ENCODE results near the gene PPP4R3B. TPM values are rescaled to one million over a fixed set of nuclear protein-coding genes. Genes with fewer than 3 reads are reported as not detected.

The PPP4R3B gene
- total and polyA plus RNA-seq, 2 experiments from 2014 or later = 25.6 to 56.6 TPM

DNA sequence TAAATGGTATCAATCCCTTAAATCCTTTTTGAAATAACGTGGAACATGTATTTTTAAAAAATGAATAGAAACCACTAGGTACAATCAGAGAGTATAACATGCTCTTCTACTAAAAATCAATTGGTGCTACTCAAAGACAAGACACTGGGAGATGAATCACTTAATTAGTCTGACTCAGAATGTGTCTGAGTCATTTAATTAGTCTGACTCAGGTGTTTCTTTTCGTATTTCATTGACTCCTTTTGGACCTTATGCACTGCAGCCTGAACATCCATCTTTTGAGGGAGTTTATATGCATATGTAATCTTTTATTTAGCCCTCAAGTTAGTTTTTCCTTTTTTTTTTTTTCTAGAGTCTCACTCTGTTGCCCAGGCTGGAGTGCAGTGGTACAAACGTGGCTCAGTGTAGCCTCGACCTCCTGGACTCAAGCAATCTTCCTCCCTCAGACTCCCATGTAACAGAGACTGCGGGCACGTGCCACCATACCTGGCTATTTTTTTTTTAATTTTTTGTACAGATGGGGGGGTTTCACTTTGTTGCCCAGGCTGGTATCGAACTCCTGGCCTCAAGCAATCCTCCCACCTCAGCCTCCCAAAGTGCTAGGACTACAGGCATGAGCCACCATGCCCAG lies 26.5 kb downstream of the PPP4R3B start:
- no peak overlapping the region for H3K4me2 ChIP-seq
- no peaks in the 10 kb centered on the region for H3K4me1 ChIP-seq (ENCODE audit: insufficient read depth)
- ATAC-seq = no peak
- no peak overlapping the region for H3K27ac ChIP-seq (ENCODE audit: low read depth)
- no peak for TF ChIP-seq EZH2 (IDR thresholded peaks at IDR 0.05; ENCODE audit: low read depth, unreplicated experiment)
- no peak for TF ChIP-seq ZNF331 (CRISPR knock-in tag; IDR thresholded peaks at IDR 0.05; ENCODE audit: low read depth)
- TF ChIP-seq STAT1 (IDR thresholded peaks at IDR 0.05; ENCODE audit: unreplicated experiment) = no peak
- TF ChIP-seq, protein P1, sequence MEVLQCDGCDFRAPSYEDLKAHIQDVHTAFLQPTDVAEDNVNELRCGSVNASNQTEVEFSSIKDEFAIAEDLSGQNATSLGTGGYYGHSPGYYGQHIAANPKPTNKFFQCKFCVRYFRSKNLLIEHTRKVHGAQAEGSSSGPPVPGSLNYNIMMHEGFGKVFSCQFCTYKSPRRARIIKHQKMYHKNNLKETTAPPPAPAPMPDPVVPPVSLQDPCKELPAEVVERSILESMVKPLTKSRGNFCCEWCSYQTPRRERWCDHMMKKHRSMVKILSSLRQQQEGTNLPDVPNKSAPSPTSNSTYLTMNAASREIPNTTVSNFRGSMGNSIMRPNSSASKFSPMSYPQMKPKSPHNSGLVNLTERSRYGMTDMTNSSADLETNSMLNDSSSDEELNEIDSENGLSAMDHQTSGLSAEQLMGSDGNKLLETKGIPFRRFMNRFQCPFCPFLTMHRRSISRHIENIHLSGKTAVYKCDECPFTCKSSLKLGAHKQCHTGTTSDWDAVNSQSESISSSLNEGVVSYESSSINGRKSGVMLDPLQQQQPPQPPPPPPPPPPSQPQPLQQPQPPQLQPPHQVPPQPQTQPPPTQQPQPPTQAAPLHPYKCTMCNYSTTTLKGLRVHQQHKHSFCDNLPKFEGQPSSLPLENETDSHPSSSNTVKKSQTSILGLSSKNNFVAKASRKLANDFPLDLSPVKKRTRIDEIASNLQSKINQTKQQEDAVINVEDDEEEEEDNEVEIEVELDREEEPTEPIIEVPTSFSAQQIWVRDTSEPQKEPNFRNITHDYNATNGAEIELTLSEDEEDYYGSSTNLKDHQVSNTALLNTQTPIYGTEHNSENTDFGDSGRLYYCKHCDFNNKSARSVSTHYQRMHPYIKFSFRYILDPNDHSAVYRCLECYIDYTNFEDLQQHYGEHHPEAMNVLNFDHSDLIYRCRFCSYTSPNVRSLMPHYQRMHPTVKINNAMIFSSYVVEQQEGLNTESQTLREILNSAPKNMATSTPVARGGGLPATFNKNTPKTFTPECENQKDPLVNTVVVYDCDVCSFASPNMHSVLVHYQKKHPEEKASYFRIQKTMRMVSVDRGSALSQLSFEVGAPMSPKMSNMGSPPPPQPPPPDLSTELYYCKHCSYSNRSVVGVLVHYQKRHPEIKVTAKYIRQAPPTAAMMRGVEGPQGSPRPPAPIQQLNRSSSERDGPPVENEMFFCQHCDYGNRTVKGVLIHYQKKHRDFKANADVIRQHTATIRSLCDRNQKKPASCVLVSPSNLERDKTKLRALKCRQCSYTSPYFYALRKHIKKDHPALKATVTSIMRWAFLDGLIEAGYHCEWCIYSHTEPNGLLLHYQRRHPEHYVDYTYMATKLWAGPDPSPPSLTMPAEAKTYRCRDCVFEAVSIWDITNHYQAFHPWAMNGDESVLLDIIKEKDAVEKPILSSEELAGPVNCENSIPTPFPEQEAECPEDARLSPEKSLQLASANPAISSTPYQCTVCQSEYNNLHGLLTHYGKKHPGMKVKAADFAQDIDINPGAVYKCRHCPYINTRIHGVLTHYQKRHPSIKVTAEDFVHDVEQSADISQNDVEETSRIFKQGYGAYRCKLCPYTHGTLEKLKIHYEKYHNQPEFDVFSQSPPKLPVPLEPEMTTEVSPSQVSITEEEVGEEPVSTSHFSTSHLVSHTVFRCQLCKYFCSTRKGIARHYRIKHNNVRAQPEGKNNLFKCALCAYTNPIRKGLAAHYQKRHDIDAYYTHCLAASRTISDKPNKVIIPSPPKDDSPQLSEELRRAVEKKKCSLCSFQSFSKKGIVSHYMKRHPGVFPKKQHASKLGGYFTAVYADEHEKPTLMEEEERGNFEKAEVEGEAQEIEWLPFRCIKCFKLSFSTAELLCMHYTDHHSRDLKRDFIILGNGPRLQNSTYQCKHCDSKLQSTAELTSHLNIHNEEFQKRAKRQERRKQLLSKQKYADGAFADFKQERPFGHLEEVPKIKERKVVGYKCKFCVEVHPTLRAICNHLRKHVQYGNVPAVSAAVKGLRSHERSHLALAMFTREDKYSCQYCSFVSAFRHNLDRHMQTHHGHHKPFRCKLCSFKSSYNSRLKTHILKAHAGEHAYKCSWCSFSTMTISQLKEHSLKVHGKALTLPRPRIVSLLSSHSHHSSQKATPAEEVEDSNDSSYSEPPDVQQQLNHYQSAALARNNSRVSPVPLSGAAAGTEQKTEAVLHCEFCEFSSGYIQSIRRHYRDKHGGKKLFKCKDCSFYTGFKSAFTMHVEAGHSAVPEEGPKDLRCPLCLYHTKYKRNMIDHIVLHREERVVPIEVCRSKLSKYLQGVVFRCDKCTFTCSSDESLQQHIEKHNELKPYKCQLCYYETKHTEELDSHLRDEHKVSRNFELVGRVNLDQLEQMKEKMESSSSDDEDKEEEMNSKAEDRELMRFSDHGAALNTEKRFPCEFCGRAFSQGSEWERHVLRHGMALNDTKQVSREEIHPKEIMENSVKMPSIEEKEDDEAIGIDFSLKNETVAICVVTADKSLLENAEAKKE (CRISPR knock-in tag; IDR thresholded peaks at IDR 0.05) = no peak
- no peak for TF ChIP-seq POLR2AphosphoS5 (IDR thresholded peaks at IDR 0.05; ENCODE audit: low read depth)
- TF ChIP-seq JUNB (IDR thresholded peaks at IDR 0.05; ENCODE audit: unreplicated experiment) = no peak
- TF ChIP-seq CREB1 (CRISPR knock-in tag; IDR thresholded peaks at IDR 0.05; ENCODE audit: low read depth) = no peak
- TF ChIP-seq, protein P2, sequence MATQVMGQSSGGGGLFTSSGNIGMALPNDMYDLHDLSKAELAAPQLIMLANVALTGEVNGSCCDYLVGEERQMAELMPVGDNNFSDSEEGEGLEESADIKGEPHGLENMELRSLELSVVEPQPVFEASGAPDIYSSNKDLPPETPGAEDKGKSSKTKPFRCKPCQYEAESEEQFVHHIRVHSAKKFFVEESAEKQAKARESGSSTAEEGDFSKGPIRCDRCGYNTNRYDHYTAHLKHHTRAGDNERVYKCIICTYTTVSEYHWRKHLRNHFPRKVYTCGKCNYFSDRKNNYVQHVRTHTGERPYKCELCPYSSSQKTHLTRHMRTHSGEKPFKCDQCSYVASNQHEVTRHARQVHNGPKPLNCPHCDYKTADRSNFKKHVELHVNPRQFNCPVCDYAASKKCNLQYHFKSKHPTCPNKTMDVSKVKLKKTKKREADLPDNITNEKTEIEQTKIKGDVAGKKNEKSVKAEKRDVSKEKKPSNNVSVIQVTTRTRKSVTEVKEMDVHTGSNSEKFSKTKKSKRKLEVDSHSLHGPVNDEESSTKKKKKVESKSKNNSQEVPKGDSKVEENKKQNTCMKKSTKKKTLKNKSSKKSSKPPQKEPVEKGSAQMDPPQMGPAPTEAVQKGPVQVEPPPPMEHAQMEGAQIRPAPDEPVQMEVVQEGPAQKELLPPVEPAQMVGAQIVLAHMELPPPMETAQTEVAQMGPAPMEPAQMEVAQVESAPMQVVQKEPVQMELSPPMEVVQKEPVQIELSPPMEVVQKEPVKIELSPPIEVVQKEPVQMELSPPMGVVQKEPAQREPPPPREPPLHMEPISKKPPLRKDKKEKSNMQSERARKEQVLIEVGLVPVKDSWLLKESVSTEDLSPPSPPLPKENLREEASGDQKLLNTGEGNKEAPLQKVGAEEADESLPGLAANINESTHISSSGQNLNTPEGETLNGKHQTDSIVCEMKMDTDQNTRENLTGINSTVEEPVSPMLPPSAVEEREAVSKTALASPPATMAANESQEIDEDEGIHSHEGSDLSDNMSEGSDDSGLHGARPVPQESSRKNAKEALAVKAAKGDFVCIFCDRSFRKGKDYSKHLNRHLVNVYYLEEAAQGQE (IDR thresholded peaks at IDR 0.05; ENCODE audit: unreplicated experiment) = no peak
- TF ChIP-seq EZH2phosphoT487 (IDR thresholded peaks at IDR 0.05; ENCODE audit: unreplicated experiment) = no peak
- TF ChIP-seq NANOG (IDR thresholded peaks at IDR 0.05; ENCODE audit: borderline replicate concordance) = no peak
- no peak for TF ChIP-seq ETS1 (IDR thresholded peaks at IDR 0.05)
- TF ChIP-seq ZNF114 (CRISPR knock-in tag; IDR thresholded peaks at IDR 0.05) = no peak
- TF ChIP-seq, protein P3, sequence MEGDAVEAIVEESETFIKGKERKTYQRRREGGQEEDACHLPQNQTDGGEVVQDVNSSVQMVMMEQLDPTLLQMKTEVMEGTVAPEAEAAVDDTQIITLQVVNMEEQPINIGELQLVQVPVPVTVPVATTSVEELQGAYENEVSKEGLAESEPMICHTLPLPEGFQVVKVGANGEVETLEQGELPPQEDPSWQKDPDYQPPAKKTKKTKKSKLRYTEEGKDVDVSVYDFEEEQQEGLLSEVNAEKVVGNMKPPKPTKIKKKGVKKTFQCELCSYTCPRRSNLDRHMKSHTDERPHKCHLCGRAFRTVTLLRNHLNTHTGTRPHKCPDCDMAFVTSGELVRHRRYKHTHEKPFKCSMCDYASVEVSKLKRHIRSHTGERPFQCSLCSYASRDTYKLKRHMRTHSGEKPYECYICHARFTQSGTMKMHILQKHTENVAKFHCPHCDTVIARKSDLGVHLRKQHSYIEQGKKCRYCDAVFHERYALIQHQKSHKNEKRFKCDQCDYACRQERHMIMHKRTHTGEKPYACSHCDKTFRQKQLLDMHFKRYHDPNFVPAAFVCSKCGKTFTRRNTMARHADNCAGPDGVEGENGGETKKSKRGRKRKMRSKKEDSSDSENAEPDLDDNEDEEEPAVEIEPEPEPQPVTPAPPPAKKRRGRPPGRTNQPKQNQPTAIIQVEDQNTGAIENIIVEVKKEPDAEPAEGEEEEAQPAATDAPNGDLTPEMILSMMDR (conservative IDR thresholded peaks at IDR 0.05; ENCODE audit: low read depth in 2 of 2) = no peak
- no peaks in the 10 kb centered on the region for H3K36me3 ChIP-seq (ENCODE audit: insufficient read depth)
- no peaks in the 10 kb centered on the region for H4K20me1 ChIP-seq (replicated peaks; ENCODE audit: insufficient read depth)
- no peak overlapping the region for H2AFZ ChIP-seq
- Mint-ChIP-seq H3K4me3 (no peak overlapping the region), H3K27ac (no peak overlapping the region), H3K27me3 (ENCODE audit: insufficient read depth, low read depth, poor library complexity) (no peaks in the 10 kb centered on the region), H3K9me3 (no peaks in the 10 kb centered on the region), H3K36me3 (ENCODE audit: low read depth) (0 out of 3 replicates have a peak, but pooled peaks cover 2% of the 10 kb centered on the region), H3K4me1 (no peaks in the 10 kb centered on the region)
- no peaks in the 10 kb centered on the region for H3K27me3 ChIP-seq (ENCODE audit: insufficient read depth)
- DNase-seq (ENCODE audit: low spot score) = no peak
- H3K79me2 ChIP-seq (replicated peaks; ENCODE audit: insufficient read depth) = no peaks in the 10 kb centered on the region
- H3K9me2 ChIP-seq (ENCODE audit: insufficient read depth) = no peaks in the 10 kb centered on the region
- no peak overlapping the region for H3K4me3 ChIP-seq
- no peaks in the 10 kb centered on the region for H3F3A ChIP-seq (replicated peaks; ENCODE audit: low read depth)

Data from GM23338 (cell line).